ENCODE measurements around the gene CDK5RAP3.

Gene CDK5RAP3

DNA sequence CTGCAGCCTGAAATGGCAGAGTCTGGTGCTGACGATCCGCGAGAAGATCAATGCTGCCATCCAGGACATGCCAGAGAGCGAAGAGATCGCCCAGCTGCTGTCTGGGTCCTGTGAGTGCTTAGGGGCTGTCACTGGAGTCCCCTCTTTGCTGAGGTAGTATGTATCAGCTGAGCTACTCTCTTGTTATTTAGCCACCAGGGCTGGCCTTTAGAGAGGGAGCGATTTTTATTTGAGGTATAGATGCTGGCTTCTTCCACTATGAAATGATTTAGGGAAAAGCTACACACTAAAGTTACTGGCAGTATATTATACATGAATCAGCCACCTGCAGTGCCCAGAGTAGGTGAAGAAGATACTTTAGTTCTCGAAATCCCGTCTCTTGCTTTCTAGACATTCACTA lies 2.6 kb downstream of the CDK5RAP3 start:
- H3K4me3 ChIP-seq (ENCODE audit: control insufficient read depth, low read depth, low read length), result no peak overlapping the region
- TF ChIP-seq, protein P1, sequence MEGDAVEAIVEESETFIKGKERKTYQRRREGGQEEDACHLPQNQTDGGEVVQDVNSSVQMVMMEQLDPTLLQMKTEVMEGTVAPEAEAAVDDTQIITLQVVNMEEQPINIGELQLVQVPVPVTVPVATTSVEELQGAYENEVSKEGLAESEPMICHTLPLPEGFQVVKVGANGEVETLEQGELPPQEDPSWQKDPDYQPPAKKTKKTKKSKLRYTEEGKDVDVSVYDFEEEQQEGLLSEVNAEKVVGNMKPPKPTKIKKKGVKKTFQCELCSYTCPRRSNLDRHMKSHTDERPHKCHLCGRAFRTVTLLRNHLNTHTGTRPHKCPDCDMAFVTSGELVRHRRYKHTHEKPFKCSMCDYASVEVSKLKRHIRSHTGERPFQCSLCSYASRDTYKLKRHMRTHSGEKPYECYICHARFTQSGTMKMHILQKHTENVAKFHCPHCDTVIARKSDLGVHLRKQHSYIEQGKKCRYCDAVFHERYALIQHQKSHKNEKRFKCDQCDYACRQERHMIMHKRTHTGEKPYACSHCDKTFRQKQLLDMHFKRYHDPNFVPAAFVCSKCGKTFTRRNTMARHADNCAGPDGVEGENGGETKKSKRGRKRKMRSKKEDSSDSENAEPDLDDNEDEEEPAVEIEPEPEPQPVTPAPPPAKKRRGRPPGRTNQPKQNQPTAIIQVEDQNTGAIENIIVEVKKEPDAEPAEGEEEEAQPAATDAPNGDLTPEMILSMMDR (IDR thresholded peaks at IDR 0.05; ENCODE audit: control insufficient read depth, insufficient read depth, low read depth, low read length, missing control alignments), result no peak
- DNase-seq (ENCODE audit: low read depth), result no peak

DNA sequence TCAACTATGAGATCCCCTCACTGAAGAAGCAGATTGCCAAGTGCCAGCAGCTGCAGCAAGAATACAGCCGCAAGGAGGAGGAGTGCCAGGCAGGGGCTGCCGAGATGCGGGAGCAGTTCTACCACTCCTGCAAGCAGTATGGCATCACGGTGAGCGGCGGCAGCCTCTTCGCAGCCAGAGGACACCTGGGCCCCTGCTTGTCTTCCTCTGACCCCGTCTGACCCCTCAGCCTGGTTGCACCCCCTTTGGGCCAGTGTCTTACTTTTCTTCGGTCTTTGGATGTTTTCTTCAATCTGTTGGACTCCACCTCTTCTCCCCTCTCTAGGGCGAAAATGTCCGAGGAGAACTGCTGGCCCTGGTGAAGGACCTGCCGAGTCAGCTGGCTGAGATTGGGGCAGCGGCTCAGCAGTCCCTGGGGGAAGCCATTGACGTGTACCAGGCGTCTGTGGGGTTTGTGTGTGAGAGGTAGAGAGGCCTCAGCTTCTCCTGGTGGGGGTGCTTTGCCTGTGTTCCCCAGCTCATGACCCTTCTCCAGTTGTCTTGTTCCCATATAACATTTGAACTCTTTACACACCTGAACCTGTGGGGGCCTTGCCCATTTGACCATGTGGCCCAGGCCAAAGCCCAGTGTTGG lies 4.4 kb downstream of the CDK5RAP3 start:
- no peak overlapping the region for H3K4me3 ChIP-seq (ENCODE audit: control insufficient read depth, low read depth, low read length)
- TF ChIP-seq, protein P1 (IDR thresholded peaks at IDR 0.05; ENCODE audit: control insufficient read depth, insufficient read depth, low read depth, low read length, missing control alignments), result no peak
- DNase-seq (ENCODE audit: low read depth), result no peak

DNA sequence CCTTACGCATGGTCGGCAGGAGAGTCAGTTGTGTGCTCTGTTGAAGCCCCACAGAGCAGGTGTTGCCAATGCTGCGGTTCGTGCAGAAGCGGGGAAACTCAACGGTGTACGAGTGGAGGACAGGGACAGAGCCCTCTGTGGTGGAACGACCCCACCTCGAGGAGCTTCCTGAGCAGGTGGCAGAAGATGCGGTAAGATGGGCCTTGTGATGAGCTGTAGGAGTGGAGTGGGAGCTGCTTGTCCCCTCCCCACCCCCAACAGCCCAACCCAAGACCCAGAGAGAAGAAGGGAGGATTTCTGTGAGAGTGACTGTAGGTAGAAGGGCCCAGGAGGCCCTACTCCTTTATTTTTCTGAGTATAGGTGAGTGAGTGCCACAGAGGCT lies 4.9 kb downstream of the CDK5RAP3 start:
- no peak overlapping the region for H3K4me3 ChIP-seq (ENCODE audit: control insufficient read depth, low read depth, low read length)
- no peak for DNase-seq (ENCODE audit: low read depth)
- TF ChIP-seq, protein P1 (IDR thresholded peaks at IDR 0.05; ENCODE audit: control insufficient read depth, insufficient read depth, low read depth, low read length, missing control alignments), result no peak

DNA sequence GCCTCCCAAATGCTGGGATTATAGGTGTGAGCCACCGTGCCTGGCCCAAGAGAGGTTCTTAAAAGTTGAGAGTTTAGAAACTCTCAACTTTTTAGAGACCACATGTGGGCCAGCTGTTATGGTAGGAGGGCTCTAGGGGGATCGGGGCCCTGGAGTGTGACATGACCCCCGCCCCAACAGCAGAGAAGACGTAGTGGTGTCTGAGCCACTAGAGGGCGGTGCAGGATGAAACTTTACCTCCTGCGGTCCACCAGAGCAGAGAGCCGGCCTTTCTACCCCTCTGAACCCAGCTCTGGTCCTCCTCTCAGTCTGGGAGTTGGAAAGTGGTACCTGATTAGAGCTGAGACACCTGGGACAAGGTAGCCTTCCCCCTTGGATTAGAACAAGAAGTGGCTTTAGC lies 7.4 kb downstream of the CDK5RAP3 start:
- TF ChIP-seq, protein P1 (IDR thresholded peaks at IDR 0.05; ENCODE audit: control insufficient read depth, insufficient read depth, low read depth, low read length, missing control alignments), result peak; percentile 79
- DNase-seq (ENCODE audit: low read depth), result no peak
- no peak overlapping the region for H3K4me3 ChIP-seq (ENCODE audit: control insufficient read depth, low read depth, low read length)

DNA sequence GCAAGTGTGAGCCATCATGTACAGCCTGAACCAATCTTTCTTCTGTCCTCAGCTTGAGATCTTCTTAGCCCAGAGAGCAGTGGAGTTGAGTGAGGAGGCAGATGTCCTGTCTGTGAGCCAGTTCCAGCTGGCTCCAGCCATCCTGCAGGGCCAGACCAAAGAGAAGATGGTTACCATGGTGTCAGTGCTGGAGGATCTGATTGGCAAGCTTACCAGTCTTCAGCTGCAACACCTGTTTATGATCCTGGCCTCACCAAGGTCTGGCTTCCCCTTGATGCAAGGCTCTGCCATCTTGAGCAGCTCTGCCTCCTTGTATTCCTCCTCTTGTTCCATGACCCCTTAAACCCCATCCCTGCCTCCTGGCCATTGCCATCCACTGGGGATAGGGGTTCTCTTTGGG lies 9.6 kb downstream of the CDK5RAP3 start:
- no peak overlapping the region for H3K4me3 ChIP-seq (ENCODE audit: control insufficient read depth, low read depth, low read length)
- TF ChIP-seq, protein P1 (IDR thresholded peaks at IDR 0.05; ENCODE audit: control insufficient read depth, insufficient read depth, low read depth, low read length, missing control alignments), result no peak
- no peak for DNase-seq (ENCODE audit: low read depth)

DNA sequence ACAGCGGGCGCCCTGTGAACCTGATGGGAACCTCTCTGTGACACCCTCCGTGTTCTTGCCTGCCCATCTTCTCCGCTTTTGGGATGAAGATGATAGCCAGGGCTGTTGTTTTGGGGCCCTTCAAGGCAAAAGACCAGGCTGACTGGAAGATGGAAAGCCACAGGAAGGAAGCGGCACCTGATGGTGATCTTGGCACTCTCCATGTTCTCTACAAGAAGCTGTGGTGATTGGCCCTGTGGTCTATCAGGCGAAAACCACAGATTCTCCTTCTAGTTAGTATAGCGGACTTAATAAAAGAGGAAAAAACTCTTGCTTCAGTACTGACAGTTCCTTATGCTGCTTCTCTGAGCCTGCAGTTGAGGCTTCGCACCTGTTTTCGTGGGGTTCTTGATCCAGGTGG lies 10.5 kb downstream of the CDK5RAP3 start:
- no peak overlapping the region for H3K4me3 ChIP-seq (ENCODE audit: control insufficient read depth, low read depth, low read length)
- TF ChIP-seq, protein P1 (IDR thresholded peaks at IDR 0.05; ENCODE audit: control insufficient read depth, insufficient read depth, low read depth, low read length, missing control alignments), result no peak
- no peak for DNase-seq (ENCODE audit: low read depth)
